ENCODE measurements around the gene WDR36.

WDR36 gene

DNA sequence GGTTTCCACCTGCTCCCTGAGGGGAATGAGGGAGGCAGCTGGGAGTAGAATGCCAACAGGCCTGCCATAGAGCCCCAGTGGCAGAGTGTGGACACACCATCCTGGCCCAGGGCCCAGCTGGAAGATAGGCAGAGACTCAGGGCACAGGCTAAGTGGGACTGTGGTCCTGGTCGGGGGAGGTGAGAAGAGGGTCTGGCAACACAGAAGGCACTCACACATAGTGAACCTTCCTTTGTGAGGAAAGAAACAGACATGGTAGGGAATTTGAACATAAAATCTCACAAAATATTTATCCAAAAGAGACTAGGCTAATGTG is 41.2 kb downstream of the WDR36 start:
- H3K9me3 ChIP-seq (ENCODE audit: control insufficient read depth, insufficient read depth, low read length) = no peaks in the 10 kb centered on the region
- H3K9me2 ChIP-seq (replicated peaks; ENCODE audit: control insufficient read depth, low read length) = no peaks in the 10 kb centered on the region
- H3K4me2 ChIP-seq (ENCODE audit: low read length) = no peak overlapping the region
- H3K4me1 ChIP-seq (ENCODE audit: control insufficient read depth, low read length) = peaks cover 4% of the 10 kb centered on the region; the same call in 1 of the 2 replicates
- peaks cover 19% of the 10 kb centered on the region for H3F3A ChIP-seq (ENCODE audit: control insufficient read depth, insufficient read depth)
- H3K4me3 ChIP-seq (ENCODE audit: low read length) = no peak overlapping the region
- H3K36me3 ChIP-seq (ENCODE audit: control insufficient read depth, low read length) = peaks cover 6% of the 10 kb centered on the region
- no peak for TF ChIP-seq EZH2phosphoT487 (IDR thresholded peaks at IDR 0.05; ENCODE audit: borderline replicate concordance, low read length)
- TF ChIP-seq, protein P1, sequence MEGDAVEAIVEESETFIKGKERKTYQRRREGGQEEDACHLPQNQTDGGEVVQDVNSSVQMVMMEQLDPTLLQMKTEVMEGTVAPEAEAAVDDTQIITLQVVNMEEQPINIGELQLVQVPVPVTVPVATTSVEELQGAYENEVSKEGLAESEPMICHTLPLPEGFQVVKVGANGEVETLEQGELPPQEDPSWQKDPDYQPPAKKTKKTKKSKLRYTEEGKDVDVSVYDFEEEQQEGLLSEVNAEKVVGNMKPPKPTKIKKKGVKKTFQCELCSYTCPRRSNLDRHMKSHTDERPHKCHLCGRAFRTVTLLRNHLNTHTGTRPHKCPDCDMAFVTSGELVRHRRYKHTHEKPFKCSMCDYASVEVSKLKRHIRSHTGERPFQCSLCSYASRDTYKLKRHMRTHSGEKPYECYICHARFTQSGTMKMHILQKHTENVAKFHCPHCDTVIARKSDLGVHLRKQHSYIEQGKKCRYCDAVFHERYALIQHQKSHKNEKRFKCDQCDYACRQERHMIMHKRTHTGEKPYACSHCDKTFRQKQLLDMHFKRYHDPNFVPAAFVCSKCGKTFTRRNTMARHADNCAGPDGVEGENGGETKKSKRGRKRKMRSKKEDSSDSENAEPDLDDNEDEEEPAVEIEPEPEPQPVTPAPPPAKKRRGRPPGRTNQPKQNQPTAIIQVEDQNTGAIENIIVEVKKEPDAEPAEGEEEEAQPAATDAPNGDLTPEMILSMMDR (IDR thresholded peaks at IDR 0.05; ENCODE audit: low read depth, low read length, poor library complexity, severe bottlenecking) = no peak
- H4K20me1 ChIP-seq (ENCODE audit: control insufficient read depth, insufficient read depth, low read depth, low read length) = no peaks in the 10 kb centered on the region
- H3K27me3 ChIP-seq (ENCODE audit: control insufficient read depth, low read length) = no peaks in the 10 kb centered on the region
- H3K27ac ChIP-seq (ENCODE audit: low read depth, low read length) = no peak overlapping the region
- H3K79me2 ChIP-seq (ENCODE audit: control insufficient read depth, low read length) = no peaks in the 10 kb centered on the region

GRCh38 chr5:111134087-111134486 is 41.9 kb downstream of the WDR36 start:
- H3K9me3 ChIP-seq (ENCODE audit: control insufficient read depth, insufficient read depth, low read length) = no peaks in the 10 kb centered on the region
- H3K27me3 ChIP-seq (ENCODE audit: control insufficient read depth, low read length) = no peaks in the 10 kb centered on the region
- no peak overlapping the region for H3K4me2 ChIP-seq (ENCODE audit: low read length)
- H4K20me1 ChIP-seq (ENCODE audit: control insufficient read depth, insufficient read depth, low read depth, low read length) = no peaks in the 10 kb centered on the region
- H3K4me1 ChIP-seq (ENCODE audit: control insufficient read depth, low read length) = peaks cover 4% of the 10 kb centered on the region; the same call in 1 of the 2 replicates
- H3K27ac ChIP-seq (ENCODE audit: low read depth, low read length) = no peak overlapping the region
- no peaks in the 10 kb centered on the region for H3K79me2 ChIP-seq (ENCODE audit: control insufficient read depth, low read length)
- H3K9me2 ChIP-seq (replicated peaks; ENCODE audit: control insufficient read depth, low read length) = no peaks in the 10 kb centered on the region
- TF ChIP-seq, protein P1 (IDR thresholded peaks at IDR 0.05; ENCODE audit: low read depth, low read length, poor library complexity, severe bottlenecking) = no peak
- no peak for TF ChIP-seq EZH2phosphoT487 (IDR thresholded peaks at IDR 0.05; ENCODE audit: borderline replicate concordance, low read length)
- peaks cover 2% of the 10 kb centered on the region; the same call in 1 of the 2 replicates for H3K36me3 ChIP-seq (ENCODE audit: control insufficient read depth, low read length)
- no peak overlapping the region for H3K4me3 ChIP-seq (ENCODE audit: low read length)
- H3F3A ChIP-seq (ENCODE audit: control insufficient read depth, insufficient read depth) = peaks cover 13% of the 10 kb centered on the region

GRCh38 chr5:111134864-111135263 is 42.7 kb downstream of the WDR36 start:
- no peak overlapping the region for H3K27ac ChIP-seq (ENCODE audit: low read depth, low read length)
- H3K9me2 ChIP-seq (replicated peaks; ENCODE audit: control insufficient read depth, low read length) = no peaks in the 10 kb centered on the region
- no peak overlapping the region for H3K4me3 ChIP-seq (ENCODE audit: low read length)
- peaks cover 4% of the 10 kb centered on the region; the same call in 1 of the 2 replicates for H3K4me1 ChIP-seq (ENCODE audit: control insufficient read depth, low read length)
- no peak for TF ChIP-seq EZH2phosphoT487 (IDR thresholded peaks at IDR 0.05; ENCODE audit: borderline replicate concordance, low read length)
- TF ChIP-seq, protein P1 (IDR thresholded peaks at IDR 0.05; ENCODE audit: low read depth, low read length, poor library complexity, severe bottlenecking) = no peak
- no peaks in the 10 kb centered on the region for H3K79me2 ChIP-seq (ENCODE audit: control insufficient read depth, low read length)
- H3K36me3 ChIP-seq (ENCODE audit: control insufficient read depth, low read length) = no peaks in the 10 kb centered on the region
- no peaks in the 10 kb centered on the region for H4K20me1 ChIP-seq (ENCODE audit: control insufficient read depth, insufficient read depth, low read depth, low read length)
- H3K9me3 ChIP-seq (ENCODE audit: control insufficient read depth, insufficient read depth, low read length) = no peaks in the 10 kb centered on the region
- peaks cover 9% of the 10 kb centered on the region; the same call in 1 of the 2 replicates for H3F3A ChIP-seq (ENCODE audit: control insufficient read depth, insufficient read depth)
- no peaks in the 10 kb centered on the region for H3K27me3 ChIP-seq (ENCODE audit: control insufficient read depth, low read length)
- no peak overlapping the region for H3K4me2 ChIP-seq (ENCODE audit: low read length)
